OCI-LY1 (cell line): ENCODE results near the gene CELA2A.

Experiments used
- CTCF ChIP-seq: fragments of 200-600 bp; sonication (generic), shearing (Covaris generic); IDR thresholded peaks from 2 replicates; pipeline ENCODE4 v1.5.1; 2017; ENCODE audit warnings: mild to moderate bottlenecking, antibody characterized with exemption, low read length, moderate library complexity, mixed read lengths
- EZH2 ChIP-seq: fragments of 200-600 bp; sonication (generic), shearing (Covaris generic); IDR thresholded peaks from 2 replicates; pipeline ENCODE4 v1.8.0; 2017; ENCODE audit warnings: borderline replicate concordance, mixed run types, mild to moderate bottlenecking, antibody characterized with exemption, low read length, moderate library complexity, mixed read lengths

- TF ChIP-seq CTCF (no peak), EZH2 (no peak)
These were observed 63.1 kb downstream of the CELA2A start for GRCh38 chr1:15519625-15520024.
